Ascending aorta (tissue), 2 donors: ENCODE results near the gene CCDC122. TPM values are rescaled to one million over a fixed set of nuclear protein-coding genes. Genes with fewer than 3 reads are reported as not detected.

Experiments used
- DNase-seq, 2 donors: peaks; one replicate each; pipeline ENCODE4 v3.0.0-alpha.2; 2019; ENCODE audit warnings: low spot score in 2 of 2
- H3K27ac ChIP-seq, 2 donors: fragments of 200-600 bp; sonication (generic); one replicate each; pipeline ENCODE4 v1.5.1; 2016 to 2017; ENCODE audit warnings: mild to moderate bottlenecking in 1 of 2
- H3K27me3 ChIP-seq: fragments of 200-600 bp; sonication (generic); one replicate; pipeline ENCODE4 v1.5.1; 2017
- H3K36me3 ChIP-seq, 2 donors: fragments of 200-600 bp; sonication (generic); one replicate each; pipeline ENCODE4 v1.5.1; 2016
- H3K4me1 ChIP-seq, 2 donors: fragments of 200-600 bp; sonication (generic); one replicate each; pipeline ENCODE4 v1.5.1; 2016 to 2017; ENCODE audit warnings: mild to moderate bottlenecking in 1 of 2
- H3K4me3 ChIP-seq, 2 donors: fragments of 200-600 bp; sonication (generic); one replicate each; pipeline ENCODE4 v1.5.1; 2016 to 2017; ENCODE audit warnings: mild to moderate bottlenecking in 1 of 2
- H3K9me3 ChIP-seq, 2 donors: fragments of 200-600 bp; sonication (generic); one replicate each; pipeline ENCODE4 v1.5.1; 2016
- intact Hi-C: fragments of 100-400 bp; cut with DNase I; formaldehyde crosslinking; loops from one replicate; pipeline ENCODE4 v1.15.1; 2023
- total RNA-seq: library from RNA; depleted of rRNA; stranded (reverse); fragments of >200 nt; gene quantifications from one replicate; pipeline ENCODE4 v1.1.0, GENCODE V29; 2016
- TF ChIP-seq, protein P1 (sequence below), 3 experiments: fragments of 200-600 bp in 2 of 3; fragments of 450-650 bp in 1 of 3; sonication (generic) in 2 of 3; IDR thresholded peaks; one replicate each; pipeline ENCODE4 v1.5.1; 2016 to 2019; ENCODE audit warnings: antibody characterized with exemption in 3 of 3, mild to moderate bottlenecking in 1 of 3, moderate library complexity in 1 of 3

The CCDC122 gene
- total RNA-seq, 1 donor from 2014 or later = 0.64 TPM

DNA sequence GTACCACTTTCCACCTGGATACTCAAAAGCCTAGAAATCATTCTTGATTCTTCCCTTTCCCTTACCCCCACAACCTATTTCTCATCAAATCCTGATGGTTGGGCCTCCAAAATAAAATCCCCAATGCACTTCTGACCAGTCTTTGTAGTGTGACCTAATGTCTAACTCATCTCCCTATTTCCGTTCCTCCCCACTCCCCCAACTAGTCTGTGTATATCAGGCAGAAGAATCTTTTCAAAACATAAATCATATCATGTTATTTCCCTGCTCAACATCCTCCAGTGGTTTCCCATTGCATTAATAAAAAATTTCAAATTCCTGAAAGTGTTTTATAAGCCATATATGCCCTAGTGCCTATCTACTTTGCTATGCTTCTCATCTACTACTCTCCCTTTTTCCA, 17.7 kb downstream of the CCDC122 start:
- intact Hi-C loops = no loop called here
- H3K36me3 ChIP-seq = no peaks in the 10 kb centered on the region
- H3K27me3 ChIP-seq = no peaks in the 10 kb centered on the region
- no peak for DNase-seq
- TF ChIP-seq, protein P1, sequence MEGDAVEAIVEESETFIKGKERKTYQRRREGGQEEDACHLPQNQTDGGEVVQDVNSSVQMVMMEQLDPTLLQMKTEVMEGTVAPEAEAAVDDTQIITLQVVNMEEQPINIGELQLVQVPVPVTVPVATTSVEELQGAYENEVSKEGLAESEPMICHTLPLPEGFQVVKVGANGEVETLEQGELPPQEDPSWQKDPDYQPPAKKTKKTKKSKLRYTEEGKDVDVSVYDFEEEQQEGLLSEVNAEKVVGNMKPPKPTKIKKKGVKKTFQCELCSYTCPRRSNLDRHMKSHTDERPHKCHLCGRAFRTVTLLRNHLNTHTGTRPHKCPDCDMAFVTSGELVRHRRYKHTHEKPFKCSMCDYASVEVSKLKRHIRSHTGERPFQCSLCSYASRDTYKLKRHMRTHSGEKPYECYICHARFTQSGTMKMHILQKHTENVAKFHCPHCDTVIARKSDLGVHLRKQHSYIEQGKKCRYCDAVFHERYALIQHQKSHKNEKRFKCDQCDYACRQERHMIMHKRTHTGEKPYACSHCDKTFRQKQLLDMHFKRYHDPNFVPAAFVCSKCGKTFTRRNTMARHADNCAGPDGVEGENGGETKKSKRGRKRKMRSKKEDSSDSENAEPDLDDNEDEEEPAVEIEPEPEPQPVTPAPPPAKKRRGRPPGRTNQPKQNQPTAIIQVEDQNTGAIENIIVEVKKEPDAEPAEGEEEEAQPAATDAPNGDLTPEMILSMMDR (IDR thresholded peaks at IDR 0.05) = no peak
- H3K9me3 ChIP-seq = no peaks in the 10 kb centered on the region
- no peak overlapping the region for H3K27ac ChIP-seq
- no peak overlapping the region for H3K4me3 ChIP-seq
- no peaks in the 10 kb centered on the region for H3K4me1 ChIP-seq

DNA sequence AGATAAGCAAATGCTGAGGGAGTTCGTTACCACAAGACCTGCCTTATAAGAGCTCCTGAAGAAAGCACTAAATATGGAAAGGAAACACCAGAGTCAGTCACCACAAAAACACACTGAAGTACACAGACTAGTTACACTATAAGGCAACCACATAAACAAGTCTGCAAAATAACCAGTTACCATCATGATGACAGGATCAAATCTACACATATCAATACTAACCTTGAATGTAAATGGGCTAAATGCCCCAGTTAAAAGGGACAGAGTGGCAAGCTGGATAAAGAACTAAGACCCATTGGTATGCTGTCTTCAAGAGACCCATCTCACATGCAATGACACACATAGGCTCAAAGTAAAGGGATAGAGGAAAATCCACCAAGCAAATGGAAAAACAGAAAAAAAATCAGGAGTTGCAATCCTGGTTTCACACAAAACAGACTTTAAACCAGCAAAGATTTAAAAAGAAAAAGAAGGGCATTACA, 26.6 kb downstream of the CCDC122 start:
- Histone ChIP-seq H3K36me3 (no peaks in the 10 kb centered on the region), H3K27me3 (no peaks in the 10 kb centered on the region), H3K9me3 (peaks cover 9 to 51% of the 10 kb centered on the region in 2 donors), H3K27ac (no peak overlapping the region), H3K4me3 (no peak overlapping the region), H3K4me1 (peaks cover 0 to 3% of the 10 kb centered on the region in 2 donors)
- TF ChIP-seq, protein P1 (IDR thresholded peaks at IDR 0.05) = no peak
- no peak for DNase-seq
- intact Hi-C loops = no loop called here

DNA sequence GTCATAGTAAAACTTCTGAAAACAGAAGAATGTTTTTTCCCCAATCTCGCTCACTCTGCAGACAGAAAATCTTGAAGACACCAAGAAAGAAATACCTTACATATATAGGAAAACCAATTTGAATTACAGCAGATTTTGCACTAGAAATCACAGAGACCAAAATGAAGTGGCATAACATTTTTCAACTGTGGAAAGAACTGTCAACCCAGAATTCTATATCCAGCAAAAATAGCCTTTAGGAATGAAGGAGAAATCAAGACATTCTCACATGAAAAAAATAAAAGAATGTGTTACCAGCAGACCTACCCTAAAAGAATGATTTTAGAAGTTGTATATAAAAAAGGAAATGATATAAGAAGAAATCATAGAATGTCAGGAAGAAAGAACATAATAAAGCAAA, 28.7 kb downstream of the CCDC122 start:
- Histone ChIP-seq H3K36me3 (no peaks in the 10 kb centered on the region), H3K4me3 (no peak overlapping the region), H3K27me3 (no peaks in the 10 kb centered on the region), H3K4me1 (peaks cover 0 to 3% of the 10 kb centered on the region in 2 donors), H3K9me3 (peaks cover 9 to 51% of the 10 kb centered on the region in 2 donors), H3K27ac (no peak overlapping the region)
- no peak for DNase-seq
- TF ChIP-seq, protein P1 (IDR thresholded peaks at IDR 0.05) = no peak
- intact Hi-C loops = no loop called here

DNA sequence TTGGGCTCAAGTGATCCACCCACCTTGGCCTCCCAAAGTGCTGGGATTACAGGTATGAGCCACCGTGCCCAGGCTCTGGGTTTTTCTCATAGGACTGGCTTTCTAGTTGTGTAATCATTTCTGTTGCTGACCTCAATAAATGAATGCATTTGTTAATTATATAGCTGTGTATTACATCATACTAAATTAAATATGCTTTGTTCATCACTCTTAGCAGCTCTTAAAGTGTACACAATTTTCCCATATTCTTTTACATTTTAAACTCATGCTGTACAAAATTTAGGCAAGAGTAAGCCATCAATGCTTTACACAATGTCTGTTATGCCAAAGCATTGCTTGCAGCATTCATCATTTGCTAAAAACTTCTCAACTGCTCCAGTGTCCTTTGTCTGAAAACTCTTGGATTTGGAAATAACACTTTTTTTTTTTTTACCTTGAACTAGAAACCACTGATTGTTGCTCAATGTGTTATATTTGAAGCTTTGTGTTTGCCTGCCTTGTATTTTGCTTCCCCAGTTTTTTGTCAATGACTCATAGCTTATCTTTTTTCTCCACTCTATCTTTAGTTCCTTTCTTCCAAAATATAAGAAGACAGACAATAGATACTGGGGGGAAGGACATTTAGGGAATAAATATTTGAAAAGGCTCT, 31.4 kb downstream of the CCDC122 start:
- TF ChIP-seq, protein P1 (IDR thresholded peaks at IDR 0.05) = no peak
- H3K27ac ChIP-seq = no peak overlapping the region
- intact Hi-C loops = no loop called here
- H3K36me3 ChIP-seq = no peaks in the 10 kb centered on the region
- H3K4me3 ChIP-seq = no peak overlapping the region
- no peaks in the 10 kb centered on the region for H3K27me3 ChIP-seq
- H3K9me3 ChIP-seq = peaks cover 9 to 33% of the 10 kb centered on the region in 2 donors
- peaks cover 0 to 3% of the 10 kb centered on the region in 2 donors for H3K4me1 ChIP-seq
- no peak for DNase-seq

DNA sequence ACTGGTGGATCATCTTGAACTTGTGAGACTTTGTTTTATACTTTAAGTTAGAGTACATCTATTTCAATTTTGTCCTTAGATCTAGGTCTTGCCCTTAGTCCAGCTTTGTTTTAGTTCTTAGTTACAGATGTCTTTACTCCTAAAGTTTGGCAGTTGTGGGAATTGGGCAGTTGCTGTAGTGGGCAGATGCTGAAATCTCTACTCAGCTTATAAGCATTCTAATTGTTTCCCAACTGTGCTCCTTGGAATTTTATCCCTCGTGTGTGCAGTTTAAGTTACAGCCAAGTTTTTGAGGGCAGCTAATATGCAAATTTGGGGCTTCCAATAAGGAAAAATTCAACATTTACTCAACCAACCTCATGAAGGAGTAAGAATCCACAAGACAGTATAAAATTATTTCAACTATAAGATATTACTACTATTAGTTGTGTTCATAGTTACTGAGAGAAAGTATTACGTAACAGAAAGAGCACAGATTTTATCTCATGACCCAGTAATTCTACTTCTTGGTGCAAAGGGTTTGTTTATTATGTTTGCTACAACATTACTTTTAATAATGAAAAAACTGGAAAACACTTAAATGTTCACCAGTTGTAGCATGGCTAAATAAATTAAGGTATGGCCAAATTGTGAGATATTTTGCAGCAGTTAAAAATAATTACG, 32.9 kb downstream of the CCDC122 start:
- no peak for DNase-seq
- peaks cover 9 to 19% of the 10 kb centered on the region in 2 donors for H3K9me3 ChIP-seq
- TF ChIP-seq, protein P1 (IDR thresholded peaks at IDR 0.05) = no peak
- H3K36me3 ChIP-seq = no peaks in the 10 kb centered on the region
- intact Hi-C loops = no loop called here
- no peak overlapping the region for H3K4me3 ChIP-seq
- no peak overlapping the region for H3K27ac ChIP-seq
- no peaks in the 10 kb centered on the region for H3K27me3 ChIP-seq
- H3K4me1 ChIP-seq = peaks cover 0 to 3% of the 10 kb centered on the region in 2 donors
